ENCODE data around the gene VGLL2. TPM values are rescaled to one million over a fixed set of nuclear protein-coding genes. Genes with fewer than 3 reads are reported as not detected.

Gene VGLL2
- total RNA-seq, 2 experiments from 2014 or later, result not detected

DNA sequence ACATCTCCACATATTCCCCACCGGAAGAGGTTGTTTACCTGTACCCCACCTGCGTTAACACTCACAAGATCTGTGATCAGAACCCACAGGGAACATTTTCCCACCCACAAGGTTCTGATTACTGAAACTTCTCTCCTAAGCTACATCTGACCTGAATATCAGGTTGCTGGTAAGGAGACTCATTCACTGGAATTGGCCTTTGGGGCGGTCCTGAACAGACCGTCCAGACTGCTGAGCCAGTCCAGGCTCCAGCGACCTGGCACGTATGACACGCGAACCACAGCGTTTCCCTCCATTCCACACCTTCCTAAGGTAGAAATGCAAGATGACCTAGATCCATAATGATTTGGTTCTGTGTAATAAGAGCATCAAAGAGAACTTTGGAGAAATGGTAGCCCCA is 9.8 kb downstream of the VGLL2 start:
- DNase-seq (no peak), ATAC-seq (no peak)
- Mint-ChIP-seq H3K36me3 (peaks cover 1% of the 10 kb centered on the region), H3K9me3 (ENCODE audit: low read depth) (no peaks in the 10 kb centered on the region), H3K27ac (no peak overlapping the region), H3K4me1 (no peaks in the 10 kb centered on the region), H3K4me3 (no peak overlapping the region), H3K27me3 (peaks cover 58% of the 10 kb centered on the region)
- CTCF ChIA-PET, result no interaction called here

DNA sequence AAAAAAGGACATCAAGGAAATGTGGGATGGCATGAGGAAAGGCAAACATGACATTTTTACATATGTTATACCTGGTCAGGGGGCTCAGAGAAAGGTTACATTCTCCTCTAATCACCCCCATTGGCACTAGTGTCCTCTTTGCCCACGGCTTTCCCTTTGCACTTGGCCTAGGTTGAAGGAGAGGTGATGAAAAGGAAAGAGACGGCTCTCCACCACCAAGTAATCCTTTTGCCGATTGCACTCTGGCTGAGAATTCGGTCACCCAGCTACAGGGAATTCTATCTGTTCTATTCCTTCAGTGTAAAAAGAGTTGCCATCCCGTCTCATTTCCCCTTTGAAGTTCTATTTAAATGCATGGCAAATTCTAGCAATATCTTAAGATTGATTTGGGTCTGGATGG is 10.4 kb downstream of the VGLL2 start:
- Mint-ChIP-seq H3K36me3 (peaks cover 1% of the 10 kb centered on the region), H3K4me1 (no peaks in the 10 kb centered on the region), H3K9me3 (ENCODE audit: low read depth) (no peaks in the 10 kb centered on the region), H3K4me3 (no peak overlapping the region), H3K27me3 (peaks cover 58% of the 10 kb centered on the region), H3K27ac (no peak overlapping the region)
- CTCF ChIA-PET, result no interaction called here
- ATAC-seq, result no peak
- DNase-seq, result no peak

DNA sequence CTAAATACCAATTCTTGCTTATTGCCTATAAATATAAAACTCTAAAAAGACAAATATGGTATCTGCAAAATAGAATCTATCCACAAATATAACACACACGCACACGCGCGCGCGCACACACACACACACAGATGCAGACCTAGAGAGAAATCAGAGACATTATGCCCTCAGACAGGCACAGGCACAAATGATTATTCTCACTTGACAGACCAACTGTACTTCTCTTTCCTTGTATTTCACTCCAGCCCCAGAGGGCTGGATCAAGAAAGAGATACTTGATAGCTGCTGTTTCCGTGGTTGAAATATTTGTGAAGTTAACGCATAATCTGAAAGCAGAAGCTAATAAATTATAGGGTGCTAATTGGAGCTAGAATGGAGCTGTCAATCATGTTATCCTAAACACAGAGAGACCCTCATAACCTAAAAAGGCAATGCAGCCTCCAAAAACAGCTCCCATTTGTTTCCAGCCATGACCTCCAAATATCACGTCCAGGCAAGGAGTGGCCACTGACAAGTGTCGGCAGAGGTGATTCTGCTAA is 11.5 kb downstream of the VGLL2 start:
- no peaks in the 10 kb centered on the region for H3K9me3 Mint-ChIP-seq (ENCODE audit: low read depth)
- H3K27me3 Mint-ChIP-seq, result peaks cover 51% of the 10 kb centered on the region
- no peaks in the 10 kb centered on the region for H3K4me1 Mint-ChIP-seq
- no peak overlapping the region for H3K27ac Mint-ChIP-seq
- no peaks in the 10 kb centered on the region for H3K36me3 Mint-ChIP-seq
- H3K4me3 Mint-ChIP-seq, result no peak overlapping the region
- ATAC-seq (no peak), DNase-seq (no peak)
- CTCF ChIA-PET, result no interaction called here

DNA sequence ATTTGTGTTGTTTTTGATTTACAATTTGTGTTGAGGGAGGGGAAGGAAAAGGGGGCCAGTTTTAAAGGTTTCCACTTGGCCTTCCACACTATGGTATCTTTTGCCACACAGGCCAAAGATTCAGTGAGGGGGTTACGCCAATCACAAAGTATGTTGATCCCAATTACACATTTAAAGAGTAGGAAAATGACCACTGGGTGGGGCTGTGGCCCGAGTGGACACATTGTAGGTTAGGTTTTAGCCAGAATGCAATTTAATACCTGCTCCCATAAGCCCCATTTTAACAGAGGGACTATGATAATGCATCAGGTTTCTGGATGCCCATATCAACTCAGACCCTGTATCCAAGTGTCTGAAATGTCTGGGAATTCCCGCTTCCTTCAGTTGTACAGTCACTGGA is 15.6 kb downstream of the VGLL2 start:
- no peak for DNase-seq
- Mint-ChIP-seq H3K9me3 (ENCODE audit: low read depth) (no peaks in the 10 kb centered on the region), H3K27me3 (peaks cover 20% of the 10 kb centered on the region), H3K4me3 (no peak overlapping the region), H3K27ac (no peak overlapping the region), H3K4me1 (no peaks in the 10 kb centered on the region), H3K36me3 (no peaks in the 10 kb centered on the region)
- CTCF ChIA-PET, result no interaction called here
- ATAC-seq, result no peak

DNA sequence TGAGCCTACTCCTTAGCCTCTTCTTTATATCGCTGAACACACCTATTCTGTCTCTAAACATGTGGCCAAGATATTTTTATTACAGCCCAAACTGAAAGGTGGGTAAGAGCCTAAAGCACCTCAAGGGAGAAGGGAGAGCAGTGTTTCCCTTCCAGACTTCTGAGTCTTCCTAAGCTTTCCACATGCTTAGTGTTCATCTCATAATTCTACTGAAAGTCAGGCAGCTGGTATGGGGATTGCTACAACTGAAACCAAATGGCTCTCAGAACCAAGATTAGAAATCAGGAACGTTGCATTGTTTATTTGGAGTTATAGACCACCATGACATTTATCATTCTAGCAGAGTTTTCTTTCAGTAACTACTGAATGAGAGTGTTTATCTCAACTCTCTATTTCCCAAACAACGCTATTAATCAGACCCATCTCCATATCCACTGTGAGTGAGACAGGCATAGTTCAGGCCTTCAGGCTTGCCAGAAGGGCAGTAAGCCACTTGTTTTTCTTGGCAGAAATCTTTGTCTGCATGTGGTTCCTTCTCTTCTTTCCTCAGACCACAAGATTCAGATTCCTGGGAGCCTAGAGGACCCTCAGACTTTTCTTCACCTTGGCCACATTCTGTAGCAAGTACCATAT is 22.8 kb downstream of the VGLL2 start:
- DNase-seq (no peak), ATAC-seq (no peak)
- Mint-ChIP-seq H3K4me3 (no peak overlapping the region), H3K36me3 (no peaks in the 10 kb centered on the region), H3K27me3 (peaks cover 6% of the 10 kb centered on the region), H3K4me1 (no peaks in the 10 kb centered on the region), H3K27ac (no peak overlapping the region), H3K9me3 (ENCODE audit: low read depth) (no peaks in the 10 kb centered on the region)
- CTCF ChIA-PET, result no interaction called here

DNA sequence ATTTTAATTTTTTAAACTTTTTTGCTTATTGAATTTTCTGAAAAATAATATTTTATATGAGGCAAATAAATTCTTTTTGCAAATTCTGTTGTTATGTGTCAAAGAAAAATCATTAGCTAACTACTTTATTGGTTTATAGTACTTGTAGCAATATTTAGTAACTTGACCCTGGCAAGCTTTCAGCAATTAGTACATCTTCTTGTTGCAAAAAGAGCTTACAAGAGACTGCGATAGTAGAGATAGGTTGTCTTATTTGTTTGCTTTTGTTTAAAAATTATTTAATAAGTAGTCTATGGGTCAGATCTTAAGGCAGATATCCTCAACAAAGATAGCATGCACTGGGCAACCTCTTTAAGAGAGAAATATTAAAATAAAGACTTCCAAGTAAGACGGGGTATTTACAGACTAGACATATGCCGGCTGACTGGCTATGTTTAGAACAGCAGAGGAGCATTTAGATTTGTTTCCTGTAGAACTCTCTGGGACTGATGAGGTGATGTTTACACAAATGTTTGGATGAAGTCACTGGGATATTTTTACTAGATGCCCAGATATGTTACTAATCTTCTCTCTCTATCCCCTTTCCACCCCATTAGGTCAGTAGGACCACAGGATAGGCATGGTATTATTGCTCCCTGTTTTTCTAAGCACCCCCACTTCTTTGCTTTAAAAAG is 25.0 kb downstream of the VGLL2 start:
- peaks cover 6% of the 10 kb centered on the region for H3K27me3 Mint-ChIP-seq
- DNase-seq, result no peak
- no peak overlapping the region for H3K4me3 Mint-ChIP-seq
- ATAC-seq, result no peak
- H3K9me3 Mint-ChIP-seq (ENCODE audit: low read depth), result no peaks in the 10 kb centered on the region
- CTCF ChIA-PET, result no interaction called here
- no peaks in the 10 kb centered on the region for H3K36me3 Mint-ChIP-seq
- no peak overlapping the region for H3K27ac Mint-ChIP-seq
- no peaks in the 10 kb centered on the region for H3K4me1 Mint-ChIP-seq

DNA sequence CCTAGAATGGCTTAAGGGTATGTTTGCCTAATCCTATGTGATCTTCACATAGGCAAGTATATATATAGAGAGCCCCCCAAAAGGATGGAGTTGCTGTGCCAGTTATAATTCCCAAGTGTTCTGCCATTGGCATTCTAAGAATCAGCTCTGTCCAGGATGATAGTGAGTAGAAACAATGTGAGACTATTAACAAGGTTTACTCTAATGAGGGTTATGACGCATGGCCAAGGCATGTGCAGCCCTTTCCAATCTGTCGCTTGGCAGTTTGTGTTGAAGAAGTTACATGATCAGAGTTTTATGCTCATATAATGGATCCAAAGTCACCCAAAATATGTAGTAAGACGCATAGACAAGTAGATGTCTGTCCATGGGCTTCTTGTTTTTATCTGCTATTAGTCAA is 33.6 kb downstream of the VGLL2 start:
- CTCF ChIA-PET, result no interaction called here
- no peaks in the 10 kb centered on the region for H3K4me1 Mint-ChIP-seq
- no peak for ATAC-seq
- no peak for DNase-seq
- H3K36me3 Mint-ChIP-seq, result no peaks in the 10 kb centered on the region
- H3K4me3 Mint-ChIP-seq, result no peak overlapping the region
- no peaks in the 10 kb centered on the region for H3K9me3 Mint-ChIP-seq (ENCODE audit: low read depth)
- H3K27me3 Mint-ChIP-seq, result peaks cover 4% of the 10 kb centered on the region
- H3K27ac Mint-ChIP-seq, result no peak overlapping the region

DNA sequence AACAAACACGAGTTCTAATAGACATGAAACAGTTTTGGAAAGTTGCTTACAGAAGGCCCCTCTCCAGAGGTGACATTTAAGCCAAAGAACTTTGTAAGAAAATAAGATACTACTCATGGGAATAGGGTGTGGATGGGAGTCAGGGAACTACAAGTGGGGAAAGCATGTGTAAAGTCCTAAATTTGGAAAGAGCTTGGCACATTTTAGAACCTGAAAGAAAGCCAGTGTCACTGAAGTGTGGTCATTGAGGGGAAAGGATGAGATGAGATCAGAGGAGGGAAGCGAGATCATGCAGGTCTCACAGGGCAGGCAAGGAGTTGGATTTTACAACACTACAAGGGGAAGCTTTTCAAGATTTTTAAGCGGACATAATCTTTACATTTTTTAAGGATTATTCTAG is 38.0 kb downstream of the VGLL2 start:
- CTCF ChIA-PET, result no interaction called here
- H3K27me3 Mint-ChIP-seq, result peaks cover 2% of the 10 kb centered on the region
- H3K4me3 Mint-ChIP-seq, result no peak overlapping the region
- H3K36me3 Mint-ChIP-seq, result no peaks in the 10 kb centered on the region
- no peaks in the 10 kb centered on the region for H3K9me3 Mint-ChIP-seq (ENCODE audit: low read depth)
- H3K27ac Mint-ChIP-seq, result no peak overlapping the region
- DNase-seq (no peak), ATAC-seq (no peak)
- no peaks in the 10 kb centered on the region for H3K4me1 Mint-ChIP-seq

DNA sequence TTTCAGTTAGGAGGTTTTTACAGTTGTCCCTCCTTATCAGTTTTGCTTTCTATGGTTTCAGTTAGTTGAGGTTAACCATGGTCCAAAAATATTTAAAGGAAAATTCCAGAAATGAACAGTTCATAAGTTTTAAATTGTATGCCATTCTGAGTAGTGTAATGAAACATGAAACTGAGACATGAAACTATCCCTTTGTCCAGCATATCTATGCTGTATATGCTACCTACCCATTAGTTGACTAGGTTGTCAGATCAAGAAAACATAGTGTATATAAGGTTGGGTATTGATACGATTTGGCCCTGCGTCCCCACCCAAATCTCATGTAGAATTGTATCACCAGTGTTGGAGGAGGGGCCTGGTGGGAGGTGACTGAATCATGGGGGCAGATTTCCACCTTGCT is 39.1 kb downstream of the VGLL2 start:
- Mint-ChIP-seq H3K36me3 (no peaks in the 10 kb centered on the region), H3K27me3 (peaks cover 4% of the 10 kb centered on the region)

DNA sequence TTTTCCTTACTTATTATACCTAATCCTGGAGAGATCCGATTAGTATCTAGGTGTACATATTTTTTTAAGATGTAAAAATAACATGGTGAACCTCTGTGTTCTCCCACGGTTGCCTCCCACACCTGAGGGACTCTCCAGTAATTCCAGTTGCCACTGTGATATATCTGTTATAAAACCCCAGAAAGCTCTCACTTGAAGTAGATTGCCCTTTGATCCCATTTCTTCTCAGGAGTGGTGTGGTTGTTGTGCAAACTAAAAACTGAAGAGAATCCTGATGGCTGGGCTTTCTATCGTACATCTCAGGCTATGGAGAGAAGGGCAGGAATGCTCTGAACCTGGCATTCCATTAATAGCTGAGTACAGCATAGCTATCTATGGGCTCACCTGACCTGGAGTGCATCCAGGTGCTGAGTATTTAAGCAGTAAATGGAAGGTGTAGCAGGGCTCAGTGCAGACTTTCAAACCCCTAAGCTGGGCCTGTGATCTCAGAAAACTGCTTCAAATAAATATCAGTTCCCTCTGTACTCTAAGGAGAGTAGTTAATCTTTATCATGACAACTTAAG is 41.0 kb downstream of the VGLL2 start:
- no peak for ATAC-seq
- no peaks in the 10 kb centered on the region for H3K4me1 Mint-ChIP-seq
- H3K36me3 Mint-ChIP-seq, result no peaks in the 10 kb centered on the region
- H3K27me3 Mint-ChIP-seq, result peaks cover 3% of the 10 kb centered on the region
- H3K9me3 Mint-ChIP-seq (ENCODE audit: low read depth), result no peaks in the 10 kb centered on the region
- CTCF ChIA-PET, result no interaction called here
- no peak overlapping the region for H3K27ac Mint-ChIP-seq
- no peak overlapping the region for H3K4me3 Mint-ChIP-seq
- DNase-seq, result no peak

More for the DNA sequence above, 39.1 kb downstream of the VGLL2 start:
- ATAC-seq, result no peak
- Mint-ChIP-seq H3K9me3 (ENCODE audit: low read depth) (no peaks in the 10 kb centered on the region), H3K27ac (no peak overlapping the region), H3K4me3 (no peak overlapping the region), H3K4me1 (no peaks in the 10 kb centered on the region)
- CTCF ChIA-PET, result no interaction called here
- DNase-seq, result no peak

DNA sequence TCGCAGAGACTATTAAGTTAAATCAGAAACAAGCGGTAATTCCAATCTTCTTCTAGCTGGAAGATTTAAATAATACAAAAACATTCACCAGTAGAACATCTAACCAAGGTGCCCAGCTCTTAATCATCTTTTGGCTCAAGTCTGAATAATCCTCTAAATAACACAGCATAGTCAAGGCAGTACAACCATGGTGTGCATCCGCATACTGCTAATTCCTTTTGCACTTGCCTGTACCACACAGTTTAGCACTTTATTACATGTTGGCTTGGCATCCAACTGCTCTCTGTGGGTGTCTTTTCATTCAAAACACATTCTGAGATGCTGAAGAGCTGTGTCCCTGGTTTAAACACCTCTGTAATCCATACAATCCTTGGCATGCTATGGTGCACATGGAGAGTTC is 42.3 kb downstream of the VGLL2 start:
- no peak overlapping the region for H3K27ac Mint-ChIP-seq
- no peaks in the 10 kb centered on the region for H3K36me3 Mint-ChIP-seq
- H3K4me1 Mint-ChIP-seq, result no peaks in the 10 kb centered on the region
- peaks cover 6% of the 10 kb centered on the region for H3K27me3 Mint-ChIP-seq
- no peak overlapping the region for H3K4me3 Mint-ChIP-seq
- no peak for ATAC-seq
- DNase-seq, result no peak
- no peaks in the 10 kb centered on the region for H3K9me3 Mint-ChIP-seq (ENCODE audit: low read depth)
- CTCF ChIA-PET, result no interaction called here

DNA sequence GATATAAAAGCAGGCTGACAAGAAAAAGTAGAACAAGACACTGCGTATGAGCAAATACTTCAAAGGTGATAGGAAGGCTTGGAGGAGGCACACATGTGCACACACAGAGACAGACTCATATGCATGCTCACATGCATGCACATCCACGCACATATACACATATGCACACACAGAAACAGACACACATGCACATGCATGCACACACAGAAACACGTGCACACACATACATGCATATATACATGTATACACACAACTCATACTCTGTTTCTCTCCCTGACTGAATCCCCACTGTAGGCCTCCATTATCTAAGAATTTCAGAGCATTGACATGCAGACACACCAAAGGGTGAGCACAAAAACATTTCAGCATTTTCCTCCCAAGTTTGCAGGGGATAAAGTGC is 43.7 kb downstream of the VGLL2 start:
- ATAC-seq (no peak), DNase-seq (no peak)
- Mint-ChIP-seq H3K4me1 (no peaks in the 10 kb centered on the region), H3K4me3 (no peak overlapping the region), H3K27ac (no peak overlapping the region), H3K9me3 (ENCODE audit: low read depth) (no peaks in the 10 kb centered on the region), H3K27me3 (peaks cover 6% of the 10 kb centered on the region), H3K36me3 (no peaks in the 10 kb centered on the region)
- CTCF ChIA-PET, result no interaction called here

DNA sequence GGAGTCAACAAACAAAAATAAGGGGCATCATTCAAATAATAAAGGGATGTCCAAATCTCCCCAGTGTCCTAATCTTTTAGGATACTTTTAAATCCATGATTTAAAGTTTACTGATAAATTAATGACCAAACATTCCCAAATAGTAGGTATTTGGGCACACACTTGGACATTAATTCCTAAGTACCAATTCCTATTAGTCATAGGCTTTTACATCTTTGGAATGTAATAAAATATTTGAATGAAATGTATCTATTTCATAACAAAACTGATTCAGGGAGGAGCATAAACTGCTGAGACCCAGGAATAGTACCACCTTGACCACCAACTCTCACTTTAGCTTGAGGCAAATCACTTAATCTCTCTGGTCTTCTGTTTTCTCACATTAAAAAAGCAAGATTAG is 44.3 kb downstream of the VGLL2 start:
- CTCF ChIA-PET, result no interaction called here
- Mint-ChIP-seq H3K9me3 (ENCODE audit: low read depth) (no peaks in the 10 kb centered on the region), H3K4me3 (no peak overlapping the region), H3K27me3 (peaks cover 6% of the 10 kb centered on the region), H3K27ac (no peak overlapping the region), H3K4me1 (no peaks in the 10 kb centered on the region), H3K36me3 (no peaks in the 10 kb centered on the region)
- DNase-seq (no peak), ATAC-seq (no peak)

DNA sequence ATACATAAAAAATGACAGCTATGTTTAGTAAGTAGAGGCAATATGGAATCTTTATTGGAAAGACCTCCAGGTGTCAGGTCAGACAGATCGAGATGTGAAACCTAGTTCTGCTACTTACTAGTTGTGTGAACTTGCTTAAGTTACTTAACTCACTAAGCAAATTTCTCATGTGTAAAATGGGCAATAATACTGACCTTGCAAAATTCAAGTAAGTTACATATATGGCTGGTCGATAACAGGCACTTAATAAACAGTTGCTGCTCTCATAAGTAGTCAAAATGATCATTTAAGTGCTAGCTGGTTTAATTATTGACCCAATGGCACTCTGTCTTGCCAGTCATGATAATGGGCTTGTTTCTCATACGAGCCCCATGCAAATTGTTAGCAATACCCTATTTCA is 46.0 kb downstream of the VGLL2 start:
- no peaks in the 10 kb centered on the region for H3K4me1 Mint-ChIP-seq
- no peaks in the 10 kb centered on the region for H3K36me3 Mint-ChIP-seq
- ATAC-seq (no peak), DNase-seq (no peak)
- H3K27me3 Mint-ChIP-seq, result peaks cover 6% of the 10 kb centered on the region
- CTCF ChIA-PET, result no interaction called here
- no peak overlapping the region for H3K27ac Mint-ChIP-seq
- H3K9me3 Mint-ChIP-seq (ENCODE audit: low read depth), result no peaks in the 10 kb centered on the region
- no peak overlapping the region for H3K4me3 Mint-ChIP-seq
